Smooth muscle cell of bladder (primary cell): ENCODE measurements around the gene CACNG7. TPM values are rescaled to one million over a fixed set of nuclear protein-coding genes. Genes with fewer than 3 reads are reported as not detected.

ENCODE experiments used
- total RNA-seq: library from RNA; depleted of rRNA; stranded (reverse); fragments of >200 nt; gene quantifications from 2 replicates; pipeline ENCODE4 v1.2.3, GENCODE V29; 2014

The CACNG7 gene
- 1.3 and 1.6 TPM in 2 replicates for total RNA-seq

GRCh38 chr19:53908935-53909415, at the start of gene CACNG7:
TSS of gene CACNG7 (plus strand) at chr19:53909278. CDS start at chr19:53912832, 3,554 bp downstream.

DNA sequence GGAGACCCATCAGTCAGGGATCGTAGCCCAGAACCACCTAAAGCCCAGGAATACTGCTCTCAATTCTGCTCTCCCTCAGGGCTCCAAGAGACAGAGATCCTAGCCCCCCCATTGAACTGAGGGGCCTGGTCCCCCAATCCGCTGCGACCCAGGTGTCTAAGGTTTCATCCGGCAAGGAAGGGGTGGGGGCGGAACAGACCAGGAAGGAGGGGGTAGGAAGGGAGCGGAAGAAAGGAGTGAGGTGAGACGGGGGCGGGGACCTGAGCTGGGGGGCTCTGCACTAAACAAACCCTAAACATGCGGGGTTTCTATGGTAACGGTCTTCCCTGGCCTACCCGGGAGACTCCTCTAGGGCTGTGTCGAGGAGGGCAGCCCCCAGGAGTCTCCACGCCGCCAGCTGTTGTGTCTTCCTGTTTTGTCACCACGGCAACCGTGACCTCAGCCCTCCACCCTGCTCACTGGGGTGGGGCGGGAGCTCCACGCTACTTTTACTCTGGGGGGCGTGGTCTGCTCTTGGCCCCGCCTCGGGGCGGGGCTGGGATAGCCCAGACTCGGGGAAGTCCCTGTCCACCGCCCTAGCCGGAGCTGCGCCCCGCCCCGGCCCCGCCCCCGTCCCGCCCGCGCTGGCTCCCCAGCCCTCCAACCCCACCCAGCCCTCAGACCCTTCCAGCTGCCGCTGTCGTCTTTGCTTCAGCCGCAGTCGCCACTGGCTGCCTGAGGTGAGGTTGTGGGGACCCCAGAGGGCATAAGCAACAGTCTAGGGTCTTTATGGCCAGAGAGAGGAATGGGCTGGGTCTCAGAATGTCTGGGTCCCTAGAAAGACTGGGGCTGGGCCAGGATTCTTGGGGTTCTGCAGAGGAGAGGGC, 41.6 kb upstream of the CACNG7 start, which contains the start of gene MYADM:
Gene MYADM, plus strand, starts transcription at position 659 of the 866 bp plus-strand sequence. CDS start 5,647 bp downstream, outside the sequence.

GRCh38 chr19:53881482-53882390, 27.3 kb upstream of the CACNG7 start, which contains the start of gene PRKCG:
TSS of gene PRKCG (plus strand) at chr19:53882197. CDS start at chr19:53882495, 298 bp downstream.

GRCh38 chr19:53962887-53963431, 53.9 kb downstream of the CACNG7 start, which contains the start of gene CACNG8:
TSS of gene CACNG8 (plus strand) at chr19:53962937.

DNA sequence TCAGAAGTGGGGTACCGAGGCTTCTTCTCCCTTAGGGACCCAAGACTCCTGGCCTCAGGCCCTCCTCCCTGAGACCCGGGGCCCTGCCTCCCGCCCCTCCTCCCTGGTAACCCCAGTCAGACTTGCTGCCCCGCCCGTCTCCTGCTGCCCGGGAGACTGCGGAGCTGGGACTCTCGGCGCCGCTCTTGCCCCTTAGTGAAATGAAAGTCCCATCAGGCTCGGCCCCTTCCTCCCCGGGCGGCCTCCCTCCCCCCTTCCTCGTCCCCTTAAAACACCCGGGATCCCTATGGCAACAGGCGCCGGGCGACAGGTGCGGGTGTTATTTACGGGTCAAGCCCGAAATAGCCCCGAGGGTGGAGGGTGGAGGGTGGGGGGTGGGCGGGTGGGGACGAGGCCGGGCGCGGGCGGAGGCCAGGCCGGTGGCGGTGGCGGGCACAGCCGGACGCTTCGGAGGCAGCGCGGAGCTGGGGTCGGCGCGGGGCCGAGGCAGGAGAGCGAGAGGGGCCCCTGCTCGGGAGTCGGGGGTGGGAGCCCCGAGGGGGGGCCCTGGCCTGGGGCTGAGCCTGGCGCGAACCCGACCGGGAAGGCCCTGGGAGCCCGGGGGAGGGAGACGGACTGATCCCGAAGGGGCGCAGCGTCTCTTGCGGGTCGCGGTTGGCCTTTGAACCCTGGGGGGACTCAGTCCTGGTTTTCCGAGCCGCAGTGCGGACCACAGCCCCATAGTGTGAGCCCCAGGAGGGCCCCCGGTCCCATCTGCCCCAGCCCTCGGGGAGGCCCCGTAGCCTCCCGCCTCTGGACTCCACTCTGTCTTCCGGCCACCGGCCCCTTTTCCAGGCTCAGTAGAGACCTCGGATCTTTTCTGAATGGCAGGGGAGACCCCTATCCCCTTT, 82.4 kb downstream of the CACNG7 start, which contains the start of gene CACNG6:
Gene CACNG6, plus strand, starts transcription at position 414 of the 890 bp plus-strand sequence. CDS start 1,241 bp downstream, outside the sequence.

Other genes starting within 250 kb of the CACNG7 start
- under 0.01 TPM in 1 of 2 replicates, not detected in the other for gene NLRP12, start 85.0 kb upstream of the CACNG7 start, total RNA-seq
- 5.0 and 6.7 TPM in 2 replicates for gene MYADM, start 41.4 kb upstream of the CACNG7 start, total RNA-seq
- 0.14 TPM in 1 of 2 replicates, not detected in the other for gene PRKCG, start 27.1 kb upstream of the CACNG7 start, total RNA-seq
- gene CACNG8, start 53.7 kb downstream of the CACNG7 start, total RNA-seq = 0.37 and 0.43 TPM in 2 replicates
- gene CACNG6, start 82.4 kb downstream of the CACNG7 start, total RNA-seq = 0.83 and 2.3 TPM in 2 replicates
- not detected in 2 replicates for gene VSTM1, start 154.6 kb downstream of the CACNG7 start, total RNA-seq
- gene TARM1, start 172.1 kb downstream of the CACNG7 start, total RNA-seq = not detected in 2 replicates
- gene OSCAR, start 191.5 kb downstream of the CACNG7 start, total RNA-seq = 0.14 and 0.18 TPM in 2 replicates
- gene NDUFA3, start 193.6 kb downstream of the CACNG7 start, total RNA-seq = 17.9 and 22.8 TPM in 2 replicates
- 18.5 and 19.3 TPM in 2 replicates for gene TFPT, start 206.4 kb downstream of the CACNG7 start, total RNA-seq
- gene PRPF31, start 206.5 kb downstream of the CACNG7 start, total RNA-seq = 51.0 and 53.5 TPM in 2 replicates
- gene CNOT3, start 228.5 kb downstream of the CACNG7 start, total RNA-seq = 5.3 and 6.5 TPM in 2 replicates